A673 (cell line): ENCODE data around the gene MEA1. TPM values are rescaled to one million over a fixed set of nuclear protein-coding genes. Genes with fewer than 3 reads are reported as not detected.
A peak's percentile ranks its signal among the peaks of the same experiment; 100 is the strongest.

ENCODE experiments used
- BruUV-seq: library from RNA; stranded (reverse); fragments of 400-500 nt; replicated peaks from 2 replicates; lab custom pipeline; 2021; lab: Mats Ljungman, UMichigan
- CTCF ChIA-PET: fragments of 300-600 bp; sonication (Branson Sonifier 250); formaldehyde crosslinking; loops from one replicate; lab custom pipeline; 2022; ENCODE audit warnings: antibody characterized with exemption; lab: Charles Lee
- POLR2A ChIA-PET: fragments of 300-600 bp; sonication (Branson Sonifier 250); formaldehyde crosslinking; loops from one replicate; lab custom pipeline; 2022; ENCODE audit warnings: antibody characterized with exemption; ENCODE audit not compliant: low non-redundant PET; lab: Charles Lee
- DNase-seq: peaks from one replicate; pipeline ENCODE4 v3.0.0-alpha.2; 2015; ENCODE audit warnings: low spot score
- H3K27ac ChIP-seq: fragments of 200-600 bp; sonication (generic); 2 replicates; pipeline ENCODE4 v1.5.1; 2016; ENCODE audit warnings: mixed run types, low read depth, mild to moderate bottlenecking, mixed read lengths, antibody characterized with exemption, low read length; ENCODE audit not compliant: poor library complexity, severe bottlenecking
- H3K27me3 ChIP-seq: fragments of 200-600 bp; sonication (generic); replicated peaks from 2 replicates; pipeline ENCODE4 v1.6.1; 2017; ENCODE audit warnings: mixed run types, low read depth, mild to moderate bottlenecking, mixed read lengths, antibody characterized with exemption, low read length; ENCODE audit not compliant: insufficient read depth, poor library complexity
- H3K36me3 ChIP-seq: fragments of 200-600 bp; sonication (generic); 2 replicates; pipeline ENCODE4 v1.6.1; 2016; ENCODE audit warnings: mixed run types, mild to moderate bottlenecking, mixed read lengths, antibody characterized with exemption, low read length; ENCODE audit not compliant: insufficient read depth, poor library complexity, severe bottlenecking
- H3K4me1 ChIP-seq: fragments of 200-600 bp; sonication (generic); 2 replicates; pipeline ENCODE4 v1.6.1; 2017; ENCODE audit warnings: mixed run types, mild to moderate bottlenecking, mixed read lengths, antibody characterized with exemption, low read length; ENCODE audit not compliant: insufficient read depth, poor library complexity, severe bottlenecking
- H3K4me3 ChIP-seq: fragments of 200-600 bp; sonication (generic); 2 replicates; pipeline ENCODE4 v1.5.1; 2016; ENCODE audit warnings: low read depth, mixed run types, mild to moderate bottlenecking, mixed read lengths, low read length; ENCODE audit not compliant: poor library complexity, severe bottlenecking
- H3K9me3 ChIP-seq: fragments of 200-600 bp; sonication (generic); 2 replicates; pipeline ENCODE4 v1.6.1; 2016; ENCODE audit warnings: mixed run types, low read depth, mild to moderate bottlenecking, mixed read lengths, antibody characterized with exemption, low read length; ENCODE audit not compliant: poor library complexity, severe bottlenecking
- CTCF ChIP-seq: fragments of 300-800, 200-600 bp; sonication (generic); conservative IDR thresholded peaks from 2 replicates; pipeline ENCODE4 v1.5.1; 2017; ENCODE audit warnings: low read depth, mild to moderate bottlenecking, antibody characterized with exemption, low read length, moderate library complexity, mixed read lengths
- EZH2 ChIP-seq: fragments of 200-600 bp; sonication (generic); IDR thresholded peaks from 2 replicates; pipeline ENCODE4 v1.6.1; 2017; ENCODE audit warnings: borderline replicate concordance, low read depth, mild to moderate bottlenecking, mixed read lengths, antibody characterized with exemption, low read length; ENCODE audit not compliant: poor library complexity, severe bottlenecking
- intact Hi-C: fragments of 100-400 bp; cut with micrococcal nuclease; formaldehyde crosslinking; loops from one replicate; pipeline ENCODE4 v1.10.0; 2022; ENCODE audit not compliant: unreplicated experiment
- total RNA-seq: library from RNA; stranded (reverse); gene quantifications from 2 replicates; pipeline ENCODE4 v1.2.3, GENCODE V29; 2021

MEA1 gene
- total RNA-seq, 1 experiment from 2014 or later, result 125 TPM

- H3K27me3 ChIP-seq, result no peaks in the 10 kb centered on the region
- peaks cover 7% of the 10 kb centered on the region for H3K4me1 ChIP-seq
- peaks cover 60% of the 10 kb centered on the region for H3K36me3 ChIP-seq
- H3K4me3 ChIP-seq, result peak overlapping the region; percentile 82
- H3K9me3 ChIP-seq, result no peaks in the 10 kb centered on the region
- no peak for TF ChIP-seq EZH2
- TF ChIP-seq CTCF, result no peak
- no peak for DNase-seq
- ChIA-PET POLR2A (no interaction called here), CTCF (no interaction called here)
- H3K27ac ChIP-seq, result peak overlapping the region; percentile 79
- intact Hi-C loops, result loop anchor here (5.0 kb wide), 1 partner anchor 110 kb away; no protein-coding TSS in a partner anchor
- no TSS peak for BruUV-seq
Measured at GRCh38 chr6:43012364-43012763, 1.4 kb downstream of the MEA1 start.

- CTCF ChIA-PET, result interaction anchor here (0.6 kb wide), 1 partner anchor 28 kb away, joined by 3 read pairs; no protein-coding TSS in a partner anchor
- BruUV-seq, result no TSS peak
- DNase-seq, result no peak
- Histone ChIP-seq H3K4me1 (peaks cover 7% of the 10 kb centered on the region), H3K27ac (no peak overlapping the region), H3K36me3 (peaks cover 58% of the 10 kb centered on the region), H3K9me3 (no peaks in the 10 kb centered on the region), H3K4me3 (no peak overlapping the region), H3K27me3 (no peaks in the 10 kb centered on the region)
- POLR2A ChIA-PET, result no interaction called here
- TF ChIP-seq EZH2 (no peak), CTCF (no peak)
- intact Hi-C loops, result loop anchor here (5.0 kb wide), 1 partner anchor 109 kb away; no protein-coding TSS in a partner anchor
Measured at GRCh38 chr6:43011207-43011606, 2.5 kb downstream of the MEA1 start.

GRCh38 chr6:43009124-43009523 is 4.6 kb downstream of the MEA1 start:
- Histone ChIP-seq H3K27ac (no peak overlapping the region), H3K4me3 (no peak overlapping the region), H3K27me3 (no peaks in the 10 kb centered on the region), H3K9me3 (no peaks in the 10 kb centered on the region), H3K4me1 (peaks cover 7% of the 10 kb centered on the region), H3K36me3 (peaks cover 58% of the 10 kb centered on the region)
- no TSS peak for BruUV-seq
- DNase-seq, result peak; percentile 66
- CTCF ChIA-PET, result no interaction called here
- intact Hi-C loops, result loop anchor here (1.0 kb wide), 1 partner anchor 134 kb away; no protein-coding TSS in a partner anchor
- TF ChIP-seq EZH2 (no peak), CTCF (peak; percentile 61)
- POLR2A ChIA-PET, result no interaction called here
